AG04449 (cell line): Measurements from ENCODE around the gene GADD45A.

ENCODE experiments used
- CTCF ChIA-PET: fragments of 350-600 bp; formaldehyde crosslinking; extraction: SDS; loops from one replicate; lab custom pipeline; 2021; ENCODE audit warnings: antibody characterized with exemption; lab: Yijun Ruan, JAX
- POLR2A ChIA-PET: fragments of 400-600, 350-600 bp; formaldehyde crosslinking; extraction: SDS; loops from one replicate; lab custom pipeline; 2020; ENCODE audit warnings: antibody characterized with exemption, inconsistent platforms; lab: Yijun Ruan, JAX
- DNase-seq: peaks from one replicate; pipeline ENCODE4 v3.0.0-alpha.2; 2010; ENCODE audit warnings: low read depth, low spot score
- H3K4me3 ChIP-seq: 2 replicates; pipeline ENCODE4 v1.5.1; 2011; ENCODE audit warnings: low read depth, mild to moderate bottlenecking, control low read depth, low read length
- TF ChIP-seq, protein P1 (sequence below): IDR thresholded peaks from one replicate; pipeline ENCODE4 v1.5.1; 2011; ENCODE audit warnings: mild to moderate bottlenecking, moderate library complexity, low read length, control low read depth, inconsistent platforms; ENCODE audit not compliant: insufficient read depth; ENCODE audit errors: missing control alignments

The GADD45A gene

DNA sequence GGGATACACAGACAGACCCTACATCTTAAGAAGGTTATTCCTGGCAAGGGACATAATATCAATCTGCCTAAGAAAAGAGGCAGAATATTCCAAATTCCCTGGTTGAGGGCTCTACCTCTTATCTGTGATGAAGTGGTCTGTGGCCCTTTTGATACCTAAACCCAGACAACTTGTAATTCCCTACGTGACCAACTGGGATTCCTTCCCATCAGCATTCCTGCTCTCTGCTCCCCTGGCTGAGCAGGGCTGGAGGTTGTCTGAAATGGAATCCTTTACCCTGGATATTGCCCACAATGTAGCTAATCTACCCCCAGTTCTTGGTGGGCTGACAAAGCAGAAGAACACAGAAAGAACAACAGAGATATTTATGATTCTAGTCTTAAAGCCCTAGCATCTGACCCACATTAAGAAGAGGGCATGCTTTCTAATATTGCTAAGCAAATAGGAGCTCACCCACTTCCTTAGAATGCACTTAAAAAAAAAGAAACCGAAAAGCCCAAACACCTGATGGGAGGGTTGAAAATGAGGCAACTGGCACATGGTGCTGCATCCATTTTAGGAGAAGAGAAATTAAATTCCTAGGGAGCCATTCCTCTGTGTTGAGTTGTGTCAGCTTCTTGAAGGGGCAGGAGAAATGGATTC lies 36.8 kb downstream of the GADD45A start:
- TF ChIP-seq, protein P1, sequence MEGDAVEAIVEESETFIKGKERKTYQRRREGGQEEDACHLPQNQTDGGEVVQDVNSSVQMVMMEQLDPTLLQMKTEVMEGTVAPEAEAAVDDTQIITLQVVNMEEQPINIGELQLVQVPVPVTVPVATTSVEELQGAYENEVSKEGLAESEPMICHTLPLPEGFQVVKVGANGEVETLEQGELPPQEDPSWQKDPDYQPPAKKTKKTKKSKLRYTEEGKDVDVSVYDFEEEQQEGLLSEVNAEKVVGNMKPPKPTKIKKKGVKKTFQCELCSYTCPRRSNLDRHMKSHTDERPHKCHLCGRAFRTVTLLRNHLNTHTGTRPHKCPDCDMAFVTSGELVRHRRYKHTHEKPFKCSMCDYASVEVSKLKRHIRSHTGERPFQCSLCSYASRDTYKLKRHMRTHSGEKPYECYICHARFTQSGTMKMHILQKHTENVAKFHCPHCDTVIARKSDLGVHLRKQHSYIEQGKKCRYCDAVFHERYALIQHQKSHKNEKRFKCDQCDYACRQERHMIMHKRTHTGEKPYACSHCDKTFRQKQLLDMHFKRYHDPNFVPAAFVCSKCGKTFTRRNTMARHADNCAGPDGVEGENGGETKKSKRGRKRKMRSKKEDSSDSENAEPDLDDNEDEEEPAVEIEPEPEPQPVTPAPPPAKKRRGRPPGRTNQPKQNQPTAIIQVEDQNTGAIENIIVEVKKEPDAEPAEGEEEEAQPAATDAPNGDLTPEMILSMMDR: no peak
- no peak overlapping the region for H3K4me3 ChIP-seq
- no peak for DNase-seq
- ChIA-PET CTCF (interaction anchor here (1.2 to 2.5 kb wide), 6 partner anchors 9 to 186 kb away, joined by 4 to 11 read pairs (median 6); no protein-coding TSS in a partner anchor), POLR2A (interaction anchor here (0.7 kb wide), 1 partner anchor 1243 kb away, joined by 4 read pairs; no protein-coding TSS in a partner anchor)

DNA sequence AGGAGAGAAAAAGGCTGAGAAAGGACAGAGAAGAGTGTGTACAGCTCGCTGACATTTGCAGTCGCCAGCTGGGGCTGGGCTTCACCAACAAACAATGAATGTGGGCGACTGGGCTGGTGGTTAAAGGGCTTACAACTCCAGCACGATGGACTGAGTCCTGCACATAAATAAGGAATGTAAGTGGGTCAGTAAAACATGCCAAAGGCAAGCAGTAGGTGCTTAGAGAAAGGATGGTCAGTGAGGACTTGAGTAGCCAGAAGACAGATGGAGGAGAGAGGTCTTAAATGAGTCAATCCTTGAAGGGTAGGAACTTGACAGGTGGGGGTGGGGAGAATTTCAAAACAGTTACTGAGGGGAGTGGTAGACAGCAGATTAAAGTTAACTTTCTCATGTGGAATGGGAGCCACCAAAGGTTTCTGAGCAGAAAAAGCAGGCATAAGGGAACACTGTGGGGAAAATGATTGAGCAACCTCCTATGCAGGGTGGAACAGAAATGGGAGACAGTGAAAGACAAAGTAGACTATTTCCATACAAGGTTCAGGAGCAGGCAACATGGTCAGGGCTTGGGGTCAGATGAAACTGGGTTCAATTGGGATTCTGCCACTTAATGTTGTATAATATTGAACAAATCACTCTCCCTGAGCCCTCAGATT lies 37.4 kb downstream of the GADD45A start:
- POLR2A ChIA-PET: interaction anchor here (0.7 kb wide), 1 partner anchor 1244 kb away, joined by 4 read pairs; no protein-coding TSS in a partner anchor
- DNase-seq: no peak
- CTCF ChIA-PET: interaction anchor here (1.0 to 2.5 kb wide), 6 partner anchors 11 to 187 kb away, joined by 3 to 11 read pairs (median 6); no protein-coding TSS in a partner anchor
- H3K4me3 ChIP-seq: no peak overlapping the region
- TF ChIP-seq, protein P1: no peak

DNA sequence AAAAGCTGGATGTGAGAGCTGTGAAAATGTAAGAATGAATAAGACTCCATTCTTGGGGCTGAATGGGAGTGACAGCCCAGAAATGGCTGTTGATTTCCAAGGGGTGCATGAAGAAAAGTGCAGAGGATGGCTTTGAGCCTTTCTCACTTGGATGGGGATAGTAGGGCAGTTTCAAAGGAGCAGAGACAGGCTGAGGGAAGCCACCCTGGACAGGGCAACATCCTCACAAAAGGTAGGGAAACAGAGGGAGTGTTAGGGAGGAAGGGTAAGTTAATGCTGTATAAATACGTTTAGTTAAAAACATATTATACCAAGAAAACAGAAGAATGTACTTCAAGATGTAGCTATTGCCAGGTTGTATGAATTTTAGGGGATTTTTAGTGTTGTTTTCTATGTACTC lies 38.1 kb downstream of the GADD45A start:
- ChIA-PET CTCF (interaction anchor here (1.0 to 2.1 kb wide), 3 partner anchors 11 to 188 kb away, joined by 3 to 8 read pairs (median 6); no protein-coding TSS in a partner anchor), POLR2A (interaction anchor here (0.6 to 1.7 kb wide), 2 partner anchors 36 to 37 kb away, joined by 3 to 5 read pairs; no protein-coding TSS in a partner anchor)

DNA sequence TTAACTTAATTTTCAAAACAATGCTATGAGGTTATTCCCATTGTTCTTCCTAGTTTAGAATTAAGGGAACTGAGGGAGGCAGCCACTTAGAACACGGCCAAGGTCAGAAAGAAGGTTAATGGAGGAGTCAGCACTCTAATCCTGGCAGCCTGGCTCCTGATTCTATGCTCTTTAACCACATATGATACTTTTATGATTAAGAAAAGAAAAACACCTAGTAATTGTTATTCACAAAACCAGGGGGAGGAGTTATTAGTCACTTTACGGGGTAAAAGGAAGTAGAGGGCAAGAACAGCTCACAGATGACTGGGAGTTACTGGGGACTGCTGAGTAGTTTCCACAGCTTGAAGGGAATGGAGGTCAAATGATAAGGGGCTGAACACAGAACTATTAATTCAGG lies 38.6 kb downstream of the GADD45A start:
- no peak overlapping the region for H3K4me3 ChIP-seq
- TF ChIP-seq, protein P1: no peak
- POLR2A ChIA-PET: interaction anchor here (0.6 to 1.7 kb wide), 2 partner anchors 36 to 38 kb away, joined by 3 to 5 read pairs; no protein-coding TSS in a partner anchor
- DNase-seq: no peak
- CTCF ChIA-PET: interaction anchor here (1.0 to 2.1 kb wide), 3 partner anchors 12 to 188 kb away, joined by 3 to 8 read pairs (median 6); no protein-coding TSS in a partner anchor

More for the DNA sequence above, 38.1 kb downstream of the GADD45A start:
- DNase-seq: no peak
- TF ChIP-seq, protein P1: no peak
- H3K4me3 ChIP-seq: no peak overlapping the region

DNA sequence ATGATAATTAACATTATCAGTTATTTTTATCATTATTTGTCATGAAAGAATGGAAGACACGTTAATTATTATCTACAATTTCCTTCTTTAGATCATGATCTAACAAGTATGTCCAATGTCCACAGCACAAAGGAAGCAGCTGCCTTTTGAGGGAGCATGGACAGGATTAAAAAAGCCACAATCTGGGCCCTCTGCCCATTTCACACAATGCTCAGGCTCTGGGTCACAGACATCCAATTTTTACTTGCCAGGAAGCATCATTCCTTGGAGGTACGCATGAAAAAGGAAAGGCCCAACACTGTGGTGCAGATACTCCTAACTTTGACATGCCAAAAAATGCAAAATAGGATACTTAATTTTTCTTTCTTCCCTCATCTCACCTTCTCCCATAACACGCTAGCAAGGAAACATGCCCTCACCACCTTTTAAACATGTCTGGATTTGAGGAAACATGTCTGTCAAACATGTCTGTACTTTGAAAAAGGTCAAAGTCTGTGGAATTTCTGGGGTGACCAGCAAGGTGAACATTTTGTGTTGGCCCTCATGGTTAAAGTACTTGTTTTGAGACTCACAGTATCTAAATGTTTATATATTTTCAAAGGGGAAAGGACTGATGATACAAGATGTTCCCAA lies 40.0 kb downstream of the GADD45A start:
- TF ChIP-seq, protein P1: no peak
- DNase-seq: no peak
- ChIA-PET CTCF (interaction anchor here (2.1 kb wide), 1 partner anchor 36 kb away, joined by 8 read pairs; no protein-coding TSS in a partner anchor), POLR2A (no interaction called here)
- no peak overlapping the region for H3K4me3 ChIP-seq
